WTC11 (cell line): ENCODE data around the gene CLPTM1L. TPM values are rescaled to one million over a fixed set of nuclear protein-coding genes. Genes with fewer than 3 reads are reported as not detected.
"Not testable (repeated sequence)": the region's sequence is repeated elsewhere in the genome, so short reads cannot be mapped to it uniquely, and the experiment has no call there.

ENCODE experiments used
- ATAC-seq: fragments of 200-7000 bp; cut with Tn5 transposase; 2 replicates; pipeline ENCODE4 v1.10.0; 2021; ENCODE audit warnings: mild to moderate bottlenecking, moderate library complexity
- CTCF ChIA-PET: fragments of 300-600 bp; sonication (Branson Sonifier 250); formaldehyde crosslinking; loops from one replicate; lab custom pipeline; 2021; ENCODE audit warnings: antibody characterized with exemption; lab: Charles Lee
- POLR2A ChIA-PET: fragments of 350-600 bp; sonication (Branson Sonifier 250); formaldehyde crosslinking; loops from one replicate; lab custom pipeline; 2021; ENCODE audit warnings: antibody characterized with exemption; lab: Charles Lee
- DNase-seq: peaks from one replicate; pipeline ENCODE4 v3.0.0; 2021; ENCODE audit warnings: low spot score
- H3K27ac Mint-ChIP-seq: 2 replicates; pipeline ENCODE4 v1.8.0; 2021; ENCODE audit warnings: mixed read lengths
- H3K27me3 Mint-ChIP-seq: 2 replicates; pipeline ENCODE4 v1.8.0; 2021; ENCODE audit warnings: low read depth, mild to moderate bottlenecking, moderate library complexity, mixed read lengths
- H3K36me3 Mint-ChIP-seq: 2 replicates; pipeline ENCODE4 v1.8.0; 2021; ENCODE audit warnings: mixed read lengths
- H3K4me1 Mint-ChIP-seq: 2 replicates; pipeline ENCODE4 v1.8.0; 2022; ENCODE audit warnings: mixed read lengths
- H3K4me3 Mint-ChIP-seq: 2 replicates; pipeline ENCODE4 v1.8.0; 2021; ENCODE audit warnings: mild to moderate bottlenecking, moderate library complexity, mixed read lengths
- H3K9me3 Mint-ChIP-seq: 2 replicates; pipeline ENCODE4 v1.8.0; 2021; ENCODE audit warnings: mixed read lengths
- ATF1 ChIP-seq: sonication (generic); formaldehyde crosslinking; IDR thresholded peaks from 2 replicates; pipeline ENCODE4 v1.8.1; 2023; ENCODE audit warnings: mild to moderate bottlenecking, moderate library complexity, missing genetic modification reagents
- CREB1 ChIP-seq: sonication (generic); formaldehyde crosslinking; IDR thresholded peaks from 2 replicates; pipeline ENCODE4 v1.8.0; 2023; ENCODE audit warnings: mild to moderate bottlenecking, missing genetic modification reagents
- GTF2I ChIP-seq: fragments of 250-450 bp; sonication (Bioruptor Pico); conservative IDR thresholded peaks from 2 replicates; pipeline ENCODE4 v1.4.0; 2021; ENCODE audit warnings: mild to moderate bottlenecking
- IRF2 ChIP-seq: sonication (generic); formaldehyde crosslinking; IDR thresholded peaks from 2 replicates; pipeline ENCODE4 v1.8.0; 2022; ENCODE audit warnings: low read depth, missing genetic modification reagents, borderline replicate concordance
- NFYB ChIP-seq: sonication (generic); formaldehyde crosslinking; conservative IDR thresholded peaks from 2 replicates; pipeline ENCODE4 v1.8.0; 2022; ENCODE audit warnings: low read depth, missing genetic modification reagents
- NR3C1 ChIP-seq: sonication (generic); formaldehyde crosslinking; conservative IDR thresholded peaks from 2 replicates; pipeline ENCODE4 v1.8.1; 2023; ENCODE audit warnings: low read depth, mild to moderate bottlenecking, missing genetic modification reagents
- PRRX2 ChIP-seq: fragments of 250-450 bp; sonication (Bioruptor Pico); IDR thresholded peaks from 2 replicates; pipeline ENCODE4 v1.8.0; 2021; ENCODE audit warnings: mild to moderate bottlenecking
- TEAD1 ChIP-seq: sonication (generic); formaldehyde crosslinking; IDR thresholded peaks from 2 replicates; pipeline ENCODE4 v1.8.0; 2022; ENCODE audit warnings: mild to moderate bottlenecking, missing genetic modification reagents
- ZNF219 ChIP-seq: sonication (generic); formaldehyde crosslinking; IDR thresholded peaks from 2 replicates; pipeline ENCODE4 v1.8.0; 2023; ENCODE audit warnings: missing genetic modification reagents, mild to moderate bottlenecking, borderline replicate concordance
- ZNF317 ChIP-seq: sonication (generic); formaldehyde crosslinking; IDR thresholded peaks from 2 replicates; pipeline ENCODE4 v1.8.1; 2023; ENCODE audit warnings: low read depth, mild to moderate bottlenecking, moderate library complexity, missing genetic modification reagents, borderline replicate concordance
- ZNF396 ChIP-seq: fragments of 250-450 bp; sonication (Bioruptor Pico); IDR thresholded peaks from 2 replicates; pipeline ENCODE4 v1.8.0; 2021; ENCODE audit warnings: mild to moderate bottlenecking, moderate library complexity, borderline replicate concordance
- total RNA-seq: library from RNA; stranded (reverse); gene quantifications from 3 replicates; pipeline ENCODE4 v1.2.3, GENCODE V29; 2021
- TF ChIP-seq, protein P1 (sequence below): sonication (generic); formaldehyde crosslinking; IDR thresholded peaks from 2 replicates; pipeline ENCODE4 v1.8.0; 2022; ENCODE audit warnings: missing genetic modification reagents
- TF ChIP-seq, protein P2 (sequence below): sonication (generic); formaldehyde crosslinking; IDR thresholded peaks from 2 replicates; pipeline ENCODE4 v1.8.1; 2023; ENCODE audit warnings: mild to moderate bottlenecking, missing genetic modification reagents
- TF ChIP-seq, protein P3 (sequence below): sonication (generic); formaldehyde crosslinking; IDR thresholded peaks from 2 replicates; pipeline ENCODE4 v1.8.1; 2023; ENCODE audit warnings: mild to moderate bottlenecking, missing genetic modification reagents, moderate library complexity
- TF ChIP-seq, protein P4 (sequence below): sonication (generic); formaldehyde crosslinking; IDR thresholded peaks from 2 replicates; pipeline ENCODE4 v1.8.0; 2023; ENCODE audit warnings: missing genetic modification reagents, mild to moderate bottlenecking, borderline replicate concordance
- TF ChIP-seq, protein P5 (sequence below): fragments of 250-450 bp; sonication (Bioruptor Pico); IDR thresholded peaks from 2 replicates; pipeline ENCODE4 v1.9.0; 2021; ENCODE audit warnings: mild to moderate bottlenecking, borderline replicate concordance

CLPTM1L gene
- total RNA-seq, 1 experiment from 2014 or later, result 92.8 TPM

DNA sequence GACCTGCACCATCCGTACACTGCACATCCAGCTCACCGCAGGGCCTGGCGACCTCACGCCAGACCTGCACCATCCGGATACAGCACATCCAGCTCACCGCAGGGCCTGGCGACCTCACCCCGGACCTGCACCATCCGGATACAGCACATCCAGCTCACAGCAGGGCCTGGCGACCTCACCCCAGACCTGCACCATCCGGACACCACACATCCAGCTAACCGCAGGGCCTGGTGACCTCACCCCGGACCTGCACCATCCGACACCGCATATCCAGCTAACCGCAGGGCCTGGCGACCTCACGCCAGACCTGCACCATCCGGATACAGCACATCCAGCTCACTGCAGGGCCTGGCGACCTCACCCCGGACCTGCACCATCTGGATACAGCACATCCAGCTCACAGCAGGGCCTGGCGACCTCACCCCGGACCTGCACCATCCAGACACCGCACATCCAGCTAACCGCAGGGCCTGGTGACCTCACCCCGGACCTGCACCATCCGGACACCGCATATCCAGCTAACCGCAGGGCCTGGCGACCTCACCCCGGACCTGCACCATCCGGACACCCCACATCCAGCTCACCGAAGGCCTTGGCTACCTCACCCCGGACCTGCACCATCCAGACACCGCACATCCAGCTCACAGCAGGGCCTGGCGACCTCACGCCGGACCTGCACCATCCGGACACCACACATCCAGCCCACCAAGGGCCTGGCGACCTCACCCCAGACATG, 61.7 kb downstream of the CLPTM1L start:
- ATAC-seq, POLR2A ChIA-PET, H3K4me3 Mint-ChIP-seq, H3K4me1 Mint-ChIP-seq, H3K9me3 Mint-ChIP-seq, H3K27me3 Mint-ChIP-seq: not testable (repeated sequence)
- Mint-ChIP-seq H3K27ac (peak overlapping the region; percentile 45; the same call in 1 of the 2 replicates), H3K36me3 (peaks cover 23% of the 10 kb centered on the region)
- CTCF ChIA-PET, result interaction anchor here (0.8 to 1.2 kb wide), 2 partner anchors 10 to 48 kb away, joined by 3 read pairs; no protein-coding TSS in a partner anchor
- DNase-seq, result peak; percentile 6

DNA sequence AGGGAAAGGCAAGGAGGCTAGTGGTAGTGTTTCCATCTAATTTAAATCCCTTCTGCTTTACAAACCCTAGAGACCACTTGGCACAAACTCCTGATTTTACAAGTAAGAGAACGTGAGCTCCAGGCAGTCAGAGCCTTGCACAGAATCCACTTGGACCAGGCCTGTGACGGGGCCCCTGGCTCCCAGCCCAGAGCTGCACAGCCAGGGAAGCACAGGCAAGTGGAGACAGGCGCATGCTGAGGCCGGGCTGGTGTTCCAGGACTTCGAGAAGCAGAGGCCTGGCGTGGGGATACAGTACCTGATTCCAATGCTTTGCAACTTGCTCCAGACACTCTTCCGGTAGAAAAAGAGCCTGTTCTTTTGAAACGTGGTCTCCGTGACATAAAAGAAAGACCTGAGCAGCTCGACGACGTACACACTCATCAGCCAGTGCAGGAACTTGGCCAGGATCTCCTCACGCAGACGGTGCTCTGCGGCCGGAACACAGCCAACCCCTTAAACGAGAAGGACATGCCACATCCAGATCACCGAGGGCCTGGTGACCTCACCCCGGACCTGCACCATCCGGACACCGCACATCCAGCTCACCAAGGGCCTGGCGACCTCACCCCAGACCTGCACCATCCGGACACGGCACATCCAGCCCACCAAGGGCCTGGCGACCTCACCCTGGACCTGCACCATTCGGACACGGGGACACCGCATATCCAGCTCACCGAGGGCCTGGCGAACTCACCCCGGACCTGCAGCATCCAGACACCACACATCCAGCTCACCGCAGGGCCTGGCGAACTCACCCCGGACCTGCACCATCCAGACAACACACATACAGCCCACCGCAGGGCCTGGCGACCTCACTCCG, 62.5 kb downstream of the CLPTM1L start:
- DNase-seq (peak; percentile 7), ATAC-seq (no peak)
- Mint-ChIP-seq H3K27me3 (no peaks in the 10 kb centered on the region), H3K4me1 (no peaks in the 10 kb centered on the region), H3K27ac (peak overlapping the region; percentile 45), H3K4me3 (no peak overlapping the region), H3K36me3 (peaks cover 22% of the 10 kb centered on the region), H3K9me3 (no peaks in the 10 kb centered on the region)
- ChIA-PET POLR2A (no interaction called here), CTCF (interaction anchor here (0.8 to 1.2 kb wide), 2 partner anchors 11 to 47 kb away, joined by 3 read pairs; no protein-coding TSS in a partner anchor)
- TF ChIP-seq, protein P1, sequence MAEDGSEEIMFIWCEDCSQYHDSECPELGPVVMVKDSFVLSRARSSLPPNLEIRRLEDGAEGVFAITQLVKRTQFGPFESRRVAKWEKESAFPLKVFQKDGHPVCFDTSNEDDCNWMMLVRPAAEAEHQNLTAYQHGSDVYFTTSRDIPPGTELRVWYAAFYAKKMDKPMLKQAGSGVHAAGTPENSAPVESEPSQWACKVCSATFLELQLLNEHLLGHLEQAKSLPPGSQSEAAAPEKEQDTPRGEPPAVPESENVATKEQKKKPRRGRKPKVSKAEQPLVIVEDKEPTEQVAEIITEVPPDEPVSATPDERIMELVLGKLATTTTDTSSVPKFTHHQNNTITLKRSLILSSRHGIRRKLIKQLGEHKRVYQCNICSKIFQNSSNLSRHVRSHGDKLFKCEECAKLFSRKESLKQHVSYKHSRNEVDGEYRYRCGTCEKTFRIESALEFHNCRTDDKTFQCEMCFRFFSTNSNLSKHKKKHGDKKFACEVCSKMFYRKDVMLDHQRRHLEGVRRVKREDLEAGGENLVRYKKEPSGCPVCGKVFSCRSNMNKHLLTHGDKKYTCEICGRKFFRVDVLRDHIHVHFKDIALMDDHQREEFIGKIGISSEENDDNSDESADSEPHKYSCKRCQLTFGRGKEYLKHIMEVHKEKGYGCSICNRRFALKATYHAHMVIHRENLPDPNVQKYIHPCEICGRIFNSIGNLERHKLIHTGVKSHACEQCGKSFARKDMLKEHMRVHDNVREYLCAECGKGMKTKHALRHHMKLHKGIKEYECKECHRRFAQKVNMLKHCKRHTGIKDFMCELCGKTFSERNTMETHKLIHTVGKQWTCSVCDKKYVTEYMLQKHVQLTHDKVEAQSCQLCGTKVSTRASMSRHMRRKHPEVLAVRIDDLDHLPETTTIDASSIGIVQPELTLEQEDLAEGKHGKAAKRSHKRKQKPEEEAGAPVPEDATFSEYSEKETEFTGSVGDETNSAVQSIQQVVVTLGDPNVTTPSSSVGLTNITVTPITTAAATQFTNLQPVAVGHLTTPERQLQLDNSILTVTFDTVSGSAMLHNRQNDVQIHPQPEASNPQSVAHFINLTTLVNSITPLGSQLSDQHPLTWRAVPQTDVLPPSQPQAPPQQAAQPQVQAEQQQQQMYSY (CRISPR knock-in tag), result no peak
- TF ChIP-seq, protein P2, sequence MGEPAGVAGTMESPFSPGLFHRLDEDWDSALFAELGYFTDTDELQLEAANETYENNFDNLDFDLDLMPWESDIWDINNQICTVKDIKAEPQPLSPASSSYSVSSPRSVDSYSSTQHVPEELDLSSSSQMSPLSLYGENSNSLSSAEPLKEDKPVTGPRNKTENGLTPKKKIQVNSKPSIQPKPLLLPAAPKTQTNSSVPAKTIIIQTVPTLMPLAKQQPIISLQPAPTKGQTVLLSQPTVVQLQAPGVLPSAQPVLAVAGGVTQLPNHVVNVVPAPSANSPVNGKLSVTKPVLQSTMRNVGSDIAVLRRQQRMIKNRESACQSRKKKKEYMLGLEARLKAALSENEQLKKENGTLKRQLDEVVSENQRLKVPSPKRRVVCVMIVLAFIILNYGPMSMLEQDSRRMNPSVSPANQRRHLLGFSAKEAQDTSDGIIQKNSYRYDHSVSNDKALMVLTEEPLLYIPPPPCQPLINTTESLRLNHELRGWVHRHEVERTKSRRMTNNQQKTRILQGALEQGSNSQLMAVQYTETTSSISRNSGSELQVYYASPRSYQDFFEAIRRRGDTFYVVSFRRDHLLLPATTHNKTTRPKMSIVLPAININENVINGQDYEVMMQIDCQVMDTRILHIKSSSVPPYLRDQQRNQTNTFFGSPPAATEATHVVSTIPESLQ, result no peak
- TF ChIP-seq IRF2 (no peak), TEAD1 (CRISPR knock-in tag) (no peak), GTF2I (CRISPR knock-in tag) (no peak), ZNF317 (CRISPR knock-in tag) (no peak), ZNF219 (no peak), ATF1 (CRISPR knock-in tag) (no peak), PRRX2 (no peak), CREB1 (CRISPR knock-in tag) (no peak), NFYB (CRISPR knock-in tag) (no peak), ZNF396 (CRISPR knock-in tag) (no peak), NR3C1 (CRISPR knock-in tag) (no peak)
- TF ChIP-seq, protein P3, sequence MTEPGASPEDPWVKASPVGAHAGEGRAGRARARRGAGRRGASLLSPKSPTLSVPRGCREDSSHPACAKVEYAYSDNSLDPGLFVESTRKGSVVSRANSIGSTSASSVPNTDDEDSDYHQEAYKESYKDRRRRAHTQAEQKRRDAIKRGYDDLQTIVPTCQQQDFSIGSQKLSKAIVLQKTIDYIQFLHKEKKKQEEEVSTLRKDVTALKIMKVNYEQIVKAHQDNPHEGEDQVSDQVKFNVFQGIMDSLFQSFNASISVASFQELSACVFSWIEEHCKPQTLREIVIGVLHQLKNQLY, result no peak
- TF ChIP-seq, protein P4, sequence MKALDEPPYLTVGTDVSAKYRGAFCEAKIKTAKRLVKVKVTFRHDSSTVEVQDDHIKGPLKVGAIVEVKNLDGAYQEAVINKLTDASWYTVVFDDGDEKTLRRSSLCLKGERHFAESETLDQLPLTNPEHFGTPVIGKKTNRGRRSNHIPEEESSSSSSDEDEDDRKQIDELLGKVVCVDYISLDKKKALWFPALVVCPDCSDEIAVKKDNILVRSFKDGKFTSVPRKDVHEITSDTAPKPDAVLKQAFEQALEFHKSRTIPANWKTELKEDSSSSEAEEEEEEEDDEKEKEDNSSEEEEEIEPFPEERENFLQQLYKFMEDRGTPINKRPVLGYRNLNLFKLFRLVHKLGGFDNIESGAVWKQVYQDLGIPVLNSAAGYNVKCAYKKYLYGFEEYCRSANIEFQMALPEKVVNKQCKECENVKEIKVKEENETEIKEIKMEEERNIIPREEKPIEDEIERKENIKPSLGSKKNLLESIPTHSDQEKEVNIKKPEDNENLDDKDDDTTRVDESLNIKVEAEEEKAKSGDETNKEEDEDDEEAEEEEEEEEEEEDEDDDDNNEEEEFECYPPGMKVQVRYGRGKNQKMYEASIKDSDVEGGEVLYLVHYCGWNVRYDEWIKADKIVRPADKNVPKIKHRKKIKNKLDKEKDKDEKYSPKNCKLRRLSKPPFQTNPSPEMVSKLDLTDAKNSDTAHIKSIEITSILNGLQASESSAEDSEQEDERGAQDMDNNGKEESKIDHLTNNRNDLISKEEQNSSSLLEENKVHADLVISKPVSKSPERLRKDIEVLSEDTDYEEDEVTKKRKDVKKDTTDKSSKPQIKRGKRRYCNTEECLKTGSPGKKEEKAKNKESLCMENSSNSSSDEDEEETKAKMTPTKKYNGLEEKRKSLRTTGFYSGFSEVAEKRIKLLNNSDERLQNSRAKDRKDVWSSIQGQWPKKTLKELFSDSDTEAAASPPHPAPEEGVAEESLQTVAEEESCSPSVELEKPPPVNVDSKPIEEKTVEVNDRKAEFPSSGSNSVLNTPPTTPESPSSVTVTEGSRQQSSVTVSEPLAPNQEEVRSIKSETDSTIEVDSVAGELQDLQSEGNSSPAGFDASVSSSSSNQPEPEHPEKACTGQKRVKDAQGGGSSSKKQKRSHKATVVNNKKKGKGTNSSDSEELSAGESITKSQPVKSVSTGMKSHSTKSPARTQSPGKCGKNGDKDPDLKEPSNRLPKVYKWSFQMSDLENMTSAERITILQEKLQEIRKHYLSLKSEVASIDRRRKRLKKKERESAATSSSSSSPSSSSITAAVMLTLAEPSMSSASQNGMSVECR (CRISPR knock-in tag), result no peak
- TF ChIP-seq, protein P5, sequence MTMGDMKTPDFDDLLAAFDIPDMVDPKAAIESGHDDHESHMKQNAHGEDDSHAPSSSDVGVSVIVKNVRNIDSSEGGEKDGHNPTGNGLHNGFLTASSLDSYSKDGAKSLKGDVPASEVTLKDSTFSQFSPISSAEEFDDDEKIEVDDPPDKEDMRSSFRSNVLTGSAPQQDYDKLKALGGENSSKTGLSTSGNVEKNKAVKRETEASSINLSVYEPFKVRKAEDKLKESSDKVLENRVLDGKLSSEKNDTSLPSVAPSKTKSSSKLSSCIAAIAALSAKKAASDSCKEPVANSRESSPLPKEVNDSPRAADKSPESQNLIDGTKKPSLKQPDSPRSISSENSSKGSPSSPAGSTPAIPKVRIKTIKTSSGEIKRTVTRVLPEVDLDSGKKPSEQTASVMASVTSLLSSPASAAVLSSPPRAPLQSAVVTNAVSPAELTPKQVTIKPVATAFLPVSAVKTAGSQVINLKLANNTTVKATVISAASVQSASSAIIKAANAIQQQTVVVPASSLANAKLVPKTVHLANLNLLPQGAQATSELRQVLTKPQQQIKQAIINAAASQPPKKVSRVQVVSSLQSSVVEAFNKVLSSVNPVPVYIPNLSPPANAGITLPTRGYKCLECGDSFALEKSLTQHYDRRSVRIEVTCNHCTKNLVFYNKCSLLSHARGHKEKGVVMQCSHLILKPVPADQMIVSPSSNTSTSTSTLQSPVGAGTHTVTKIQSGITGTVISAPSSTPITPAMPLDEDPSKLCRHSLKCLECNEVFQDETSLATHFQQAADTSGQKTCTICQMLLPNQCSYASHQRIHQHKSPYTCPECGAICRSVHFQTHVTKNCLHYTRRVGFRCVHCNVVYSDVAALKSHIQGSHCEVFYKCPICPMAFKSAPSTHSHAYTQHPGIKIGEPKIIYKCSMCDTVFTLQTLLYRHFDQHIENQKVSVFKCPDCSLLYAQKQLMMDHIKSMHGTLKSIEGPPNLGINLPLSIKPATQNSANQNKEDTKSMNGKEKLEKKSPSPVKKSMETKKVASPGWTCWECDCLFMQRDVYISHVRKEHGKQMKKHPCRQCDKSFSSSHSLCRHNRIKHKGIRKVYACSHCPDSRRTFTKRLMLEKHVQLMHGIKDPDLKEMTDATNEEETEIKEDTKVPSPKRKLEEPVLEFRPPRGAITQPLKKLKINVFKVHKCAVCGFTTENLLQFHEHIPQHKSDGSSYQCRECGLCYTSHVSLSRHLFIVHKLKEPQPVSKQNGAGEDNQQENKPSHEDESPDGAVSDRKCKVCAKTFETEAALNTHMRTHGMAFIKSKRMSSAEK (CRISPR knock-in tag), result no peak
